Right renal pelvis (tissue), 4 donors: ENCODE results near the gene EGFL7. TPM values are rescaled to one million over a fixed set of nuclear protein-coding genes. Genes with fewer than 3 reads are reported as not detected.
A peak's percentile ranks its signal among the peaks of the same experiment; 100 is the strongest.

Experiments
- DNase-seq, 4 donors: peaks; one replicate each; pipeline ENCODE4 v3.0.0-alpha.2; 2013; ENCODE audit warnings: low read depth in 4 of 4, low spot score in 3 of 4, missing footprints in 1 of 4
- polyA plus RNA-seq, 4 donors: library from polyadenylated mRNA; unstranded; fragments of 120-200 nt; gene quantifications; one replicate each; pipeline ENCODE4 v1.2.1, GENCODE V29; 2013; ENCODE audit not compliant: insufficient read length in 4 of 4

EGFL7 gene
- polyA plus RNA-seq, 4 donors: 52.6 to 97.9 (median 59.2) TPM

DNA sequence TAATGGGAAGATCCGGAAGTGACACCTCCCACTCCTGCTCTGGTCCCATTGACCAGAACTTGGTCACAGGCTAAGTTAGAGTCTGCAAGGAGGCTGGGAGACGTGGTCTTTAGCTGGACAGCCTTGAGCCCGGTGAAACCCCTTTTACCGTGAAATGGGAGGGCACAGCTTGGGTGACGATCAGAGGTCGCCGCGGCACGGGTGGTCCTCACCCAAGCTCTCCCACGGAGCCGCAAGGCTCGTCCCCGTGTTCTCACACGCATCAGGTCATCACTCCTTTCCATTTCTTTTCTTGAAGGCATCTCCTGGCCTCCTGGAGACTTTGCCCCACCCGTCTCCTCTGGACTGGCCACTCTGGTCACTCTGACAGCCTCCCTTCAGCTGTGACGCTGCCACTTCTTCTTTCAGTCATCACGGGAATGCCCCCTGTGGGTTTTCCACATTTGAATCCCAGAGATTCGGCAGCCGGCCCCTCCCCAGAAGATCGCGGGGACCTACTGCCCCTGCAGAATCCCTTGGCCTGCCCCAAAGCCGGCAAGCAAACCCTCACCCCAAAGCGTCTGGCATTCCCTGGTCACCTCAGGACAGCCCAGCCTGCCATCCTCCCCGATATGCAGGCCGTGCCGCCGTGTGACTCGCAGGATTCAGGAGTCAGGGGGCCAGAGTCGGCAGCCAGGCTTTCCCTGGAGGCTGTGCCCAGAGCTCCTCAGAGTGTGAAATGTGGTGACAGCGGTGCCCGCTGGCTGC is 18.9 kb upstream of the EGFL7 start:
- DNase-seq: no peak

DNA sequence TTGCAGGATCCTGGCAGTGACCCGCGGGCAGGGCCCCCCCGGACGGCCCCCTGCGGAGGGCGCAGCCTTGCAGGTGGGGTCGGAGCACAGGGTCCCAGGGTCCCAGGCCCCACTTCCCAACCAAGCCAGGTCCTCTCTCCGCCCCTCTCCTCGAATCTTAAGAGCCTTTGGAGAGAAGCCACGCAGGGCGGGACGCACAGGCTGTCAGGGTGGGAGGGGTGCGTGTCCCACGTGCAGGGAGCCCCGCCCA is 18.4 kb upstream of the EGFL7 start:
- no peak for DNase-seq

DNA sequence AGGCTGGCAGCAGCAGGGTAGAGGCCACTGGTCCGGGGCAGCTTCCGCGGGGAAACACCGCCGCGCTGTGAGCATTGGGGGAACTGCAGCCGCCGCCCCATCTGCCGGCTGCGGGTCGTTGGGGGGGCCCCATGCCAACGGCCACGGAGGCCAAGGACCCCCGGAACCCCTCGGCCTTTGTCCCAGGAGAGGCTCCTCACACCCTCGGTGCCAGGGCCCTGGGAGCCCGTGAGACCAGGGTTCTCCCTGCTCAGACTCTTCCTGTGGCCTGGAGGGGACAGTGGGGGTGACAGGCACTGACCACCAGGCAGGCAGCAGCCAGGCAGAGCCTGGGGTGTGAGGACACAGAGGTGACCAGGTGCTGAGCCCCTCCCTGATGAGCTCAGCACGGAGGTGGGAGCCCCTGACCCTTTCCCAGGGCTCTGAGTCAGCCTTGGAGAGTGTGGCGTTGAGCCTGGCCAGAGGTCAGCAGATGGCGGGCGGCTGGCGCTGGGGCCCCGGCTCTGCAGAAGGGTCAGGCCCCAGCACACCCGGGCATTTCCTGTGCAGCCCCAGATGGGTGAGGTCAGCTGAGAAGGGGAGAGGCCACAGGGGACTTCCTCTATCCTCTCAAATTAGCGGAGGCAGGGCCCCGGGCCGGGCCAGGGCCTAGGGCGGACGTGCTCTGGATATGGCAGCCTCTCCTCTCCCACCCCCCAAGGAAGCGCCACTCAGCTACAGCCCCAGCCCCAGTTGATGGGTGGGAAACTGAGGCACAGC is 17.9 kb upstream of the EGFL7 start:
- DNase-seq: no peak

DNA sequence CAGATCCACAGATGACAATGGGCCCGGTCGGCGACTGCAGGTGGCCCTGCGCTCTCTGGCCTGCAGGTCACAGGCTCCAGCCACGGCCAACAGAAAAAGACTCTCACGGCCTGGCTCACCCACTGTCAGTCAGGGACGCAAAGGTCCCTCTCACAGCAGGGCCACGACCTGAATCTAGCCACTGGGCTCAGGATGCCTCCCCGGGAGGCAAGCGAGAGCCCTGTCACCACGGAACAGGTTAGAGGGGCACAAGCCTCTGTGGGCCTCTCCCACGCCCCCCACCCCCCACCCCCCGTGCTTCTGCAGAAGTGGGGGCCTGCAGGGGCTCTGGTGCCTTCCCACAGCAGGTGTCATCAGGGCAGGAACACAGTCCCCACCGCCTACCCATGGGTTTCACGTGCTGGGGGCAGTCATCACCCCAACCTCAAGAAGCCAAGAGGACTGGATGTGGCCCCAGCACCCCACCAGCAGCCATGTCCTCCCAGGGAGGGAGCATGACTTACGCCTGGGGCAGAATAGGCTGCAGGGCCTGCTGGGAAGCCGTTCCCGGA is 17.3 kb upstream of the EGFL7 start:
- no peak for DNase-seq

DNA sequence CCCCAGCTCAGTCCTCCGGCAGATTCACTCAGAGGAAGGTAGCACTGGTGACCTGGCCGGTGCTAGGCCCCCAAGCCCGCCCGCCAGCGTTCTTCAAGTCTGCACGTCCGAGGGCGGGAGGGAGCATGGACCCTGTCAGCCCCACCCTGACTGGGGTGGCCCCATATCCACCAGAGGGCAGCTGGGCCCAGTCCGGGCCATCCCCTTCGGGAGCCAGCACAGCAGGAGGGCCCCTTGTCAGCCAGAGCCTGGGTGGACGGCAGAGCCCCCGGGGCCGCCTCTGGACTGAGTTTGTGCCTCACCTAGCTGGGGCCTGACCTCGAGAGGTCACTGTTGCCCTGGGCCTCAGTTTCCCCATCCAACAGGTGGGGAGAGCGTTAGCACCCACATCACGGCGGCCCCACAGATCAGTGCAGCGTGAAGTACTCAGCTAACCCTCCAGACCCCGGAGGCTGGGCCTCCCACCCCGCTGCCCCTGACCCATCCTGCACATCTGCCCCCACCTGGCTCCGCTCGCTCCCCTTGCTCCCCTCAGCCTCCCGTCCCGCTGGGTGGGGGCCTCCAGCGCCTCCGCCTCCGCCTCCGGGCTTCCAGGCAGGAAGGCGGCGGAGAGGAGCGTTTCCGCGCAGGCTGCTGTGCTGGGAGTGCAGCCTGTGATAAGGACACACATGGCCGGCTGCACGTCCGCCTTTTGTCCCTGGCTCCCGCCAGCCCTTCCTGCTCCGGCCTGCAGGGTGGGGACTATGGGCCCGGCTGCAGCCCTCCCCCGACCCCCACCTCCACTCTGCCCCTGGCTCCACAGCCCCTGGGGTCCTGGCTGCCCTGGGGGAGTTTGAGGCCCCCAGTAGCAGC is 16.6 kb upstream of the EGFL7 start:
- peak in 1 of 4 donors; percentile 72 for DNase-seq

DNA sequence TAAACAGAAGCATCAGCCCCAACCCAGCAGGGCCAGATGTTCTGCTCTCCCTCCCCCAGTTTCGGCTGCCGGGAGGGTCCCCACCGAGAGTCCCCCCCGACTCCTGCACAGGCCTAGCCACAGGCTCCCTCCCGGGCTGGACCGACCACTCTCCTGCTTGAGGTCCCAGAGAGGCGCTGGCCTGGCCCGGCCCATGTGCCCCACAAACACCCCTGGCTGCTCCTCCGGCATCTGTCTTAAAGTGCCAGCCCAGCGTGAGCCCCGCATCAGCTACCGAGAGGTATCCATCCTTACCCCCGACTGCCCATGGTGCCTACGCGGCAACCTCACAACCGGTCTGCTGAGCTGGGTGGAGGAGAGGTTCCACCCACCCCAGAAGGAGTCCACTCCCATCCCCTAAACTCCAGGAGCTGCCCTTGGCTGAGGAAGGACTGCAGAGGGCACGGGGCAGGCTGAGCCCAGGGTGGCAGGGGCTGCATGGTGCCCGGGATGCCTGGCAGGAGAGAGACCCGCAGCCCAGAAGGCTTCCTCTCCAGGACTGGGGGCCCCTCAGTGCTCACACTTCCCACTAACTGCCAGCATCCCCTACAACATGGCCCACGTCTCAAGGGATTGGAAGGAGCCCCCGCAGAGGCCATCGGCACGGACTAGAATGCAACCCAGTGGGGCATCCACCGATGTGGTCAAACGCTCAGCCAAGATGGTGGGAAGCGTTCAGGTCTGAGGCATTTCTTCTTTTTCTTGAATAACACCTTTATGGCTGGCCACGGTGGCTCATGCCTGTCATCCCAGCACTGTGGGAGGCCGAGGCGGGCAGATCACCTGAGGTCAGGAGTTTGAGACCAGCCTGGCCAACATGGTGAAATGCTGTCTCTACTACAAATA is 15.6 kb upstream of the EGFL7 start:
- DNase-seq: no peak

DNA sequence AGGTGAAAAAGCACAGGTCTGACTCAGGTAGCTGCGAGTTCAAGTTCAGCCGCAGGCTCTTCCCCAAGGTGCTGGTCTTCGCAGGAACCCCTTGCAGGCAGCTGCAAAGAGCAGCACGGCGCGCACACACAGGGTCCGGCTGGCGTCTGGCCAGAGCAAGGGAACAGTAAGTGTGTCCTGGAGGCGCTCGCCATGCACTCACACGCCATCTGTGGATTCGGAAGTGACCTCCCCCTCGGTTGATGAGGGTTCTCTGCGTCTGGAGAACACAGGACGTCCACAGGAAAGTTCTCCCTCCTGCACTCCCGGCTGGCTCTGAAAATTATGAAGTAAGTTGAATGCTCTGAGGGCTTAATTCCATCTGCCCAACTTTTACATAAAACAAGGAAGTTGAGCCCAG is 14.0 kb upstream of the EGFL7 start:
- DNase-seq: no peak

DNA sequence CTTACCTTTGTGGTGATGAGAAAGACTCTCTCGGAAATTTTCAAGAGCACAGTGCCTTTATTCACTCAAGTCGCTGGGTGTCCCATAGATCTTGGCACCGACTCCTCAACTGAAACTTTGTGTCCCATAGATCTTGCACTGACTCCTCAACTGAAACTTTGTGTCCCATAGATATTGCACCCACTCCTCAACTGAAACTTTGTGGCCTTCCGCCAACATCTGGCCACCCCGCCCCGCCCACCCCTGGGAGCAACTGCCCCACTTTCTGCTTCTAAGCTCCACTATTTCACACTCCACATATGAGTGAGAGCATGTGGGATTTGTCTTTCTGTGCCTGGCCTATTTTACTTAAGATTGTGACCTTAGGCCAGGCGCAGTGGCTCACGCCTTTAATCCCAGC is 12.7 kb upstream of the EGFL7 start:
- DNase-seq: no peak

DNA sequence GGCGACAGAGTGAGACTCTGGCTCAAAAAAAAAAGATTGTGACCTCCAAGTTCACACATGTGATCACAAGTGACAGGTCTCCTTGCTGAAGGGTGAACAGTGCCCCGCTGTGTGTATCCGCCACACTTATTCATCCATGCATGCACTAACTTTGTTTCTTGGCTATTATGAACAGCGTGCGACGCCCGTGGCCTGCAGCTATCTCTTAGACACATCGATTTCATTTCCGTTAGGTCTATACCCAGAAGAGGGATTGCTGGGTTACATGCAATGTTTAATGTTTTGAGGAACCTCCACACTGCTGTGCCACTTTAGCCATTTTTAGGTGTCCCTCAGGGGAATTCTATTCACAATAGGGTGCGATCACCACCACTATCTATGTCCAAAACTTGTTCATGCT is 12.1 kb upstream of the EGFL7 start:
- no peak for DNase-seq

DNA sequence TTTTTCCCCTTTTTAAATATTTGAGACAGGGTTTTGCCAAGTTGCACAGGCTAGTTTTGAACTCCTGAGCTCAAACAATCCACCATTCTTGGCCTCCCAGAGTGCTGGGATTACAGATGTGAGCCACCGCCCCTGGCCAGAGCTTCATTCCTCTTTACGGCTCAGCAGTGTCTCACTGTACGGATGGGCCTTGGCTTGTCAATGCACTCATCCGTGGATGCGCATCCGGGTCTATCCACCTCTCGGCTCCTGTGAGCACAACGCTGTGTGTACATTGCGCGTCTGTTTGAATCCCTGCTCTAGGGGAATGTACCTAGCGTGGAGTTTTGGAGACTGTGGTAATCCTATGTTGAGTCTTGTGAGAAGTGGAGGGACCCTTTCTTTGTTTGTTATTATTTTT is 10.9 kb upstream of the EGFL7 start:
- no peak for DNase-seq

DNA sequence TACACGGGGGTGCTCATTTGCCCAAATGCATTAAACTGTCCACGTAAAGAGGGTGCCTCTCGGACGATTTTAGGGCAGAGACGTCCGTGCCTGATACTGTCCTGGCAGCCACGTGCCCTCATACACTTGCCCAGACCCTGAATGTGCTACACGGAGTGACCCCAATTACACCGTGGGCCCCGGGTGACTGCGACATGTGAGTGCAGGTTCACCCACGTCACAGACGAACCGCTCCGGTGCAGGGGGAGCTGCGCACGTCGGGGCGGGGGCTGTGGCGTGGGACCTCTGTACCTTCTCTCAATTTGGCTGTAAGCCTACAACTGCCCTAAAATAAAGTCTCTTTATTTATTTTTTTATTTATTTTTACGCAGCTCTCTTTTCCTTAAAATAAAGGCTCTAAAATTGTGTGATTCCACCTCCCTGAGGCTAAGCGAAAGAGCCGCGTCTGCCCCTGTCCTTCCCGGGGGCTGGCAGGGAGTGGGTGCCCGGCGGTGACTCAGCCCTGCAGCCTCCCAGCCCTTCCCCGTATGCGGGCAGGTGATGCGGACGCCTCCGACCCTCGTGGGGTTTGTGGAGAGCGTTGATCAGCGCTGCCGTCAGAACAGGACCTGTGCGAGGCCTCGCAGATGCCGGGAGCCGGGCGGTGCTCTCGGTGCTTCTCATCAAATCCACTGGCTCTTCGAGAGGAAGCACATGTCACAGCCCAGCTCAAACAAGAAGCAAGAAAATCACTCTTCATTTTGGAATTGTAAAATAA is 9.2 kb upstream of the EGFL7 start:
- no peak for DNase-seq

DNA sequence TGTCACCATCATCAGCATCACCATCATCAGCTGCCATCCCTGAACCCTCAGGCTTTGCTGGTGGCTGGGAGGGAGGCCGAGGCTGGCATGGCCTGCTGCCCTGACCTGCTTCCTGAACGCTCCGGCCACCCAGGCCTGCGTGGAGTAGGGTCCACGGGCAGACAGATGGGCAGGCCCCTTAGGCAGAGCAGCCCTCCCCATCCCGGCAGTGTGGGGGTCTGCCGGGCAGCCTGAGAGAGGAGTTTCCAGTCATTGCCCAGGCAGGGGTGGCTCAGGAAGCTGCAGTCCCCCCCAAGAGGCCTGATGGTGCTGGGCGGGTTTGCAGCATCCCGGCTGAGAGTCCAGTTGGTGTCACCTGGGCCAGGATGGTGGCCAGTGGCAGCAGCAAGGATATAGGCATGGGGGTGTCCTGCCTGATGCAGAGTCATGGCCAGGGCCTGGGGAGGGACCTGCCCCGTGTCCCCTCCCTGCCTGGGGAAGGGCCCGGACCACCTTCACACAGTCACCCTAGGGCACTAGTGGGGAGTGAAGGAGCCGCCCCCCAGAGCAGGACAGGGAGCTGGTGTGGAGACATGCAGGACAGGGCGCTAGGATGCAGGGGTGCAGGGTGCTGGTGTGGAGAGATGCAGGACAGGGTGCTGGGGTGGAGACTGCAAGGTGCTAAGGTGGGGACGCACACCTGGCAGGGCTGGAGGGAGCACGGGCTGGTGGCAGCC is 7.7 kb upstream of the EGFL7 start:
- no peak for DNase-seq

DNA sequence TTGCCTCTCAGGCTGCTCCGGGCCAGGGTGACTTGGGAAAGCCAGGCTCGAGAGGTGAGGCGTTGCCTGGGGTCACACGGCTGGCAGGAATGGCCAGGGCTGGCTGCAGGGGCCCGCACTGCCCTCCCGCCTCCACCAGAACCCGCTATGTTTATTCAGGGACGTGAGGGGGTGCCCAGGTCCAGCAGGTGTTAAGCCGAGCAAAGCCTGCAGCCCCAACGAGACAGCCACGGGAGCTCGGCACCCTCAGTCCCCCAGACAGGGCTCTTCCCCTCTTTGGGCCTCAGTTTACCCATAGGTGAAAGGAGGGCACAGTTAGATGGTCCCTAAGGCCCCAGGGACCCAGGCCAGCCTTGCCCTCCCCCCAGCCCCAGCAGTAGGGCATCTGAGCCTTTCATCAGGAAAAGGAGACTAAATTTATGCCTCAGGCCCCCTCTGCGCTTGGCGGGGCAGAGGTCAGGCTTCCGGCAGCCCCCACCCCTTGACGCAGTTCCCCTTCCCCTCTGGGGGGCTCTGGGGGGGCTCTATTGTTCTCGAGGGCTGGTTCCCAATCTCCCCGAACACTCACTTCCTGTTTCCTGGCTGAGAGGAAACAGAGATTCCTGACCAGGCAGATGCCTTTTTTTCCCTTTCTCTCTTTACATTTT is 7.1 kb upstream of the EGFL7 start:
- no peak for DNase-seq

DNA sequence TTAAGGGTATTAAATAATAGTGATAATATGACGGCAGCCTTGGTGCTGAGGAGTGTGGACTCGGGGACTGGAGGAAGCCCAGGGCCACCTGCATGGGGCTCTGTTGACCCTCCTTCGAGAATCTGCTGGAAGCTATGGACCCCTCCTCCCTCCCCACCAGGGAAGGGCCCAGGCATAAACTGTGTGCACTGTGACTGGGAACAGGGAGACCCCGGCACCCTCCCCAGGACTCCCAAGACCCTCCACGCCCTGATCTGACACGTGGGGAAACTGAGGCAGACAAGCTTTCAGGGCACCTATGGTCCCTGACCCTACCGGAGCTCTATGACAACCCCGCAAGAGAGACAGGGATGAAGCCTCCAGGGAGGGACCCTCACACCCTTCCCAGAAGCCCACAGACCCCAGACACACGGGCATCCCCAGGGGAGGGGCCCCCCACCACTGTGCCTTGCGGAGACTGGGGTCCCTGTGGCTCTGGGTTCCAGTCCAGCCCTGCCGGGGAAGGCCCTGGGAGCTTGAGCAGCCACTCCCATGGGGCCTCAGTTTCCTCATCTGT is 6.5 kb upstream of the EGFL7 start:
- DNase-seq: no peak

DNA sequence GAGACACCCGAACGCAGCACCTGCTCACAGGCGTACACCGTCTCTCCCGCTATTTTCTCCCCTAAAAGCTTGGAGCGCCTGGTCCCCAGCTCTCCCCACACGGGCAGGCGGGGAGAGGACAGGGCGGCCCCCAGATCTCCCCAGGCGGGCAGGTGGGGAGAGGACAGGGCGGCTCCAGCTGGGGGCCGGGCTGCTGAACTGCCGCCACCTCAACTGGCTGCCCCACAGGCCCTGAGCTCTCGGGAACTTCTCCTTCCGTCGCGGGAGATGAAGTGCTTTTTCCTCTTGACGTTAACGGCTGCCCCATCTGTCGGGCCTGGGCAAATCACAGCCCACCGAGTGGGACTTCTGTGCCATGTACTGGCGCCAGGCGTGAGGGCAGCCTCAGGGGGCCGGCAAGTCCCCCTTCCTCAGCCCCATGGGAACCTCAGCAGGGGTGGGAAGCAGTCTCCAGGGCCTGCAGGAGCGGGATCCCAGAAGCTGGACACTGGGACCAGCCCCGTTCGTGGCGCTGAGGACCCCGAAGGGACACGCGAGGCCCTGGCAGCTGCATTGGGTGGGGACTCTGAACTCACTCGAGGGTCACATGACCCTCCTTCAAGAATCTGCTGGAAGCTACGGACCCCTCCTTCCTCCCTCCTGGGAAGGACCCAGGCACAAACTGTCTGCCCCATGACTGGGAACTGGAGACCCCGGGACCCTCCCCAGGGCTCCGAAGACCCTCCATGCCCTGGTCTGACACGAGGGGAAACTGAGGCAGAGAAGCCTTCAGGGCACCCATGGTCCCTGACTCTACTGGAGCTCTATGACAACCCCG is 5.7 kb upstream of the EGFL7 start:
- no peak for DNase-seq

DNA sequence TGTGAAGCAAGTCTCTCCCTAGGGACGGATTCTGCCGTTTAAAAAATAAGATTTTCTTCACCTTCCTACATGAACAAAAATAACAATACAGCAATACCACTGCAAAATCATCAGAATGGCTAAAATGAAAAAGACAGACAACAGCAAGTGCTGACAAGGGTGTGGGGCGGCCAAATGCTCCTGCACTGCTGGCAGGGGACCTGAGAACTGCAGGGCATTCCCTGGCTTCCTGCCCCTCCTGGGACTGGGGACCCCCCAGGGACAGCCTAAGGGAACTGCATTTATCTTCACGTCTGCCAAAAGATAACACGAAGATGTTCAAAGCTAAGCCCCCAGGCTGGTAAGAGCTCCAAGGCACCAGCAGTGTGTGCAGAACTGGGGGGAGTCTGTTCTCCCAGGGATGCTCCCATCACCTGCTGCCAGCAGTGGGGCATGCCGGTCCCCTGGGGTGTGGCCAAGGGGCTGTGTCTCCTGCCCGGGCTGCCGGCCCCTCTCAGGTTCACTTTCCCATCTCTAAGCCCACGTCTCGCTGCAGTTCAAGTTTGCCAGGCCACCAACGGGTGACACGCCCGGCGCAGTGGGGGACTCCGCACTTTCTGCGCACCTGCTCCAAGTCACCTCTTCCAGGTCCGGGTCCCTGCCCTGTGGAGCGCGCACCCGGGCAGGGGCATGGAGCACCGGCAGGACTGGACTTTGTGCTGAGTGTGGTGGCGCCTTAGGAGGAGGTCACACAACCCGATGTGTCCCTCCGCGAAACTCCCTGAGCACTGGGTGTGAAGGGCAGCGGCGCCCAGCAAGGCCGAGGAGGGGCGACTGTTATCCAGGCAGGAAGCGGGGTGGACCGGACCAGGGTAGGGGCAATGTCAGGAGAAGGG is 4.5 kb upstream of the EGFL7 start:
- DNase-seq: no peak
